Stimulated activated CD8-positive, alpha-beta memory T cell treated with anti-CD3 and anti-CD28 coated beads, Interleukin-7, amount 100 ng/mL, for 24 hours (primary cell): ENCODE measurements around the gene KCNV2.

ENCODE experiments used
- DNase-seq: peaks from one replicate; pipeline ENCODE4 v3.0.0-alpha.2; 2020; ENCODE audit warnings: low read depth

The KCNV2 gene

DNA sequence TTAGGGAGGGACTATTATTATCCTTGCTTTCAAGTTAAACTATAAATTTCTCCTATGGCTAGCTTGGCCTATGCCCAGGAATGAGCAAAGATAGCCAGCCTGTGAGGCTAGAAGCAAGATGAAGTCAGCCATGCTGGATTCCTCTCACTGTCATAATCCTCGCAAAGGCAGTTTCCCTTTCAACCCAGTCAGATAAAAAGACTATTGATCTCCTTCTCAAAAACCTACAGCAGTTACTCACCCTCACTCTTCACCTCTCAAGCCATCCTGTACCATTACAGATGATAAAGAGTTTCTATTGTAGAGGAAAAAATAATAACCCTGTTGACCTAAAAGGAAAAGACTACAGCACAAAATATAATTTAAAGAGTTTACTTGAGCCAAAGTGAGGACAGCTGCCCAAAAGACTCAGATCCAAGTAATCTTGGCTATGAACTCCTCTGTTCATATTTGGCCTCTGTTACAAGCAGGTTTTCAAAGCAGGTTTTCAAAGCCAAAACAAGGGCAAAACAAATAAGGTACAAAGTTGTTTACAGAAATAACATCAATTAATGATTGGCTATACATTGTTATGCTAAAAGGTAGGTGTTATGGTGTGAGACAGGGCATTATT lies 41.7 kb downstream of the KCNV2 start:
- DNase-seq, result no peak

GRCh38 chr9:2761424-2761823 lies 44.1 kb downstream of the KCNV2 start:
- no peak for DNase-seq

DNA sequence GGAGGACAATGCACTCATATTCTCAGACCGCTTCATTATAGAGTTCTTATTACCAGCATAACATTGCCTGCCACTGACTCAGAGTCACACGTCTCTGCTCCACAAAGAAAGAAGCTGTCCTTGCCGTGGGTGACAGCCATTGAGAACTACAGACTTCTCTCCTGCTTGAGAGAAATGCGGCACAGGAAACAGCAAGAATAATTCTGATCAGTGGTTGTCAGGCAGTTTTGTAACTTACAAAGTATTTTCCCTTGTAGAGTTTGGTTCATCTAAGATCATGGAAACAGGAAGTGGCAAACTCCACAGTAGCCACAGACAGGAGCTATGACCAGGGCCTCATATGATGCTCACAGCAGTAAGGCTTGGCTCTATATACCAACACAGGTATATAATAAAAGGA lies 47.0 kb downstream of the KCNV2 start:
- DNase-seq, result no peak

- DNase-seq, result no peak
Observed at GRCh38 chr9:2765250-2765880, 48.1 kb downstream of the KCNV2 start.

DNA sequence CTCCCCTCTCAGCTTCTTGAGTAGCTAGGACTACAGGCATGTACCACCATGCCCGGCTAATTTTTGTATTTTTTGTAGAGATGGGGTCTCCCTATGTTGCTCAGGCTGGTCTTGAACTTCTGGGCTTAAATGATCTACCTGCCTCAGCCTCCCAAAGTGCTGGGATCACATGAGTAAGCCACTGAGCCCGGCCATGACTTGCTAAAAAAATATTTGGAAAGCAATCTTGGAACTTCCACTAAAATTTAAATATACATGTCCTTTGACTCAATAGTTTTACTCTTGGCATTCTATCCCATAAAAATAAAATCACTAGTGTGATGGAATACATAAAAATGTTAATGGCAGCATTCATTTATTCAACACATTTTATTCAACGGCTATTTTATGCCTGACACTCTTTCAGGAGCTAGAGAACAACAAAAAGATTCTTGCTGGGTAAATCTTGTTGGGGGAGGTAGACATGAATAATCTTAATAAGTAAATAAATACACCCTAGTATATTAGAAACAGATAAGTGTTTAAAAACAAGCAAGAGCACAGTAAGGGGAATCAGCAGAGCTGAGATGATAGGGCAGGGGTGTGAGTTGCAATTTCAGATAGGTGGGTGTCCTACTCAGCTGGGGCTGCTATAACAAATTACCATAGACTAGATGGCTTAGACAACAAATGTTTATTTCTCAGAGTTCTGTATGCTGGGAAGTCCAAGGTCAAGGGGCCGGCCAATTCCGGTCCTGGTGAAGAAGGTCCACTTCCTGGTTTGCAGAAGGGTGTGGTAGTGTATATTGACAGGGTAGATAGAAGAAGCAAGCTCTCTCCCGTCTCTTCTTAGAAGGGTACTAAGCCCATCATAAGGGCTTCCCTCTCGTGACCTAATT lies 50.7 kb downstream of the KCNV2 start:
- no peak for DNase-seq

GRCh38 chr9:2771087-2771486 lies 53.8 kb downstream of the KCNV2 start:
- no peak for DNase-seq

GRCh38 chr9:2771661-2772060 lies 54.4 kb downstream of the KCNV2 start:
- no peak for DNase-seq

GRCh38 chr9:2777454-2777853 lies 60.1 kb downstream of the KCNV2 start:
- no peak for DNase-seq

DNA sequence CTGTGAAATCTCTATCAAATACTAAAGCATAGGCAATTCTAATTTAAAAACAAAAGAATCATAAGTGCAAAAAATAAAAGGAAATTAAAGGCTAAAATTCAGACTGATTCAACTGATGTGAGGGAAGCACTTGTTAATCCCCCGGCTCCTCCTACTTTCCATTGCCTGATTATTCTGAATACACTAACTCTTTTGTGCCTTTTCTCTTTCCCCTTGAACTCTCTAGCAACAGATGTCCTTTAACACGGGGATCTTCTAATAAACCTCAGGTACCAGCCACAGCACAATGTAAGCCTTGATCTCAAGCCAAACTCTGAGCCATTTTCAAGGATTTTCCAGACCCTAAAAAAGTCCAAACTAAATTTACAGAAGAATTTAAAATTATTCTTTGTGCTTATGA lies 61.5 kb downstream of the KCNV2 start:
- DNase-seq, result no peak
